Activated CD8-positive, alpha-beta memory T cell treated with anti-CD3 and anti-CD28 coated beads, Interleukin-2, amount 10 ng/mL, durations not matched to agents 7 days and 5 days (primary cell): Measurements from ENCODE around the gene C12orf50. TPM values are rescaled to one million over a fixed set of nuclear protein-coding genes. Genes with fewer than 3 reads are reported as not detected.

Source experiments
- total RNA-seq, 2 experiments: library from RNA; stranded (reverse); gene quantifications; one replicate each; pipeline ENCODE4 v1.2.3, GENCODE V29; 2021

Gene C12orf50
- total RNA-seq, 2 experiments from 2014 or later: 0.18 TPM; not detected in 1

Other genes starting within 250 kb of the C12orf50 start
- gene CEP290, start 112.7 kb upstream of the C12orf50 start, total RNA-seq: 10 to 100 TPM; 13.3 to 16.1 TPM
- gene TMTC3, start 112.9 kb upstream of the C12orf50 start, total RNA-seq: 1 to 10 TPM; 5.9 to 7.6 TPM